HEK293 (cell line): ENCODE results near the gene ZNF576.

Experiments used
- BCL11A ChIP-seq: fragments of 450-650 bp; formaldehyde crosslinking; IDR thresholded peaks from 2 replicates; pipeline ENCODE4 v1.5.1; 2016; ENCODE audit warnings: low read depth, missing biosample characterization, missing genetic modification characterization
- GLIS1 ChIP-seq: fragments of 450-650 bp; formaldehyde crosslinking; IDR thresholded peaks from 2 replicates; pipeline ENCODE4 v1.5.1; 2016; ENCODE audit warnings: missing biosample characterization, missing genetic modification characterization
- GLIS2 ChIP-seq: fragments of 450-650 bp; formaldehyde crosslinking; IDR thresholded peaks from 2 replicates; pipeline ENCODE4 v1.5.1; 2016; ENCODE audit warnings: missing biosample characterization, missing genetic modification characterization
- HOXD13 ChIP-seq: sonication (generic); formaldehyde crosslinking; IDR thresholded peaks from 2 replicates; pipeline ENCODE4 v1.8.0; 2022; ENCODE audit warnings: missing genetic modification reagents, borderline replicate concordance
- KLF16 ChIP-seq: fragments of 450-650 bp; formaldehyde crosslinking; IDR thresholded peaks from 2 replicates; pipeline ENCODE4 v1.5.1; 2017; ENCODE audit warnings: missing biosample characterization, missing genetic modification characterization
- KLF9 ChIP-seq: fragments of 450-650 bp; formaldehyde crosslinking; IDR thresholded peaks from 2 replicates; pipeline ENCODE4 v1.5.1; 2016; ENCODE audit warnings: missing biosample characterization, missing genetic modification characterization, low read depth
- SP2 ChIP-seq: fragments of 450-650 bp; formaldehyde crosslinking; IDR thresholded peaks from 2 replicates; pipeline ENCODE4 v1.5.1; 2016; ENCODE audit warnings: missing biosample characterization, missing genetic modification characterization
- YY1 ChIP-seq: fragments of 450-650 bp; formaldehyde crosslinking; IDR thresholded peaks from 2 replicates; pipeline ENCODE4 v1.5.1; 2018; ENCODE audit warnings: missing biosample characterization, missing genetic modification characterization
- ZBTB21 ChIP-seq: fragments of 450-650 bp; formaldehyde crosslinking; IDR thresholded peaks from 2 replicates; pipeline ENCODE4 v1.5.1; 2017; ENCODE audit warnings: missing biosample characterization, missing genetic modification characterization
- ZFP37 ChIP-seq: fragments of 450-650 bp; formaldehyde crosslinking; IDR thresholded peaks from 2 replicates; pipeline ENCODE4 v1.5.1; 2016; ENCODE audit warnings: missing biosample characterization, missing genetic modification characterization
- ZFP69B ChIP-seq: fragments of 450-650 bp; formaldehyde crosslinking; IDR thresholded peaks from 2 replicates; pipeline ENCODE4 v1.5.1; 2016; ENCODE audit warnings: missing biosample characterization, missing genetic modification characterization
- ZNF121 ChIP-seq: fragments of 450-650 bp; formaldehyde crosslinking; IDR thresholded peaks from 2 replicates; pipeline ENCODE4 v1.5.1; 2016; ENCODE audit warnings: missing biosample characterization, missing genetic modification characterization
- ZNF324 ChIP-seq: fragments of 450-650 bp; formaldehyde crosslinking; IDR thresholded peaks from 2 replicates; pipeline ENCODE4 v1.5.1; 2016; ENCODE audit warnings: missing biosample characterization, missing genetic modification characterization
- ZNF391 ChIP-seq: fragments of 450-650 bp; formaldehyde crosslinking; IDR thresholded peaks from 2 replicates; pipeline ENCODE4 v1.5.1; 2016; ENCODE audit warnings: low read depth, missing biosample characterization, missing genetic modification characterization, borderline replicate concordance
- ZNF514 ChIP-seq: fragments of 450-650 bp; formaldehyde crosslinking; IDR thresholded peaks from 2 replicates; pipeline ENCODE4 v1.5.1; 2016; ENCODE audit warnings: missing biosample characterization, missing genetic modification characterization
- ZNF610 ChIP-seq: fragments of 450-650 bp; formaldehyde crosslinking; IDR thresholded peaks from 2 replicates; pipeline ENCODE4 v1.5.1; 2016; ENCODE audit warnings: missing biosample characterization, missing genetic modification characterization, borderline replicate concordance
- ZNF629 ChIP-seq: fragments of 450-650 bp; formaldehyde crosslinking; IDR thresholded peaks from 2 replicates; pipeline ENCODE4 v1.5.1; 2017; ENCODE audit warnings: missing biosample characterization, missing genetic modification characterization
- ZNF701 ChIP-seq: fragments of 450-650 bp; formaldehyde crosslinking; IDR thresholded peaks from 2 replicates; pipeline ENCODE4 v1.5.1; 2016; ENCODE audit warnings: missing biosample characterization, missing genetic modification characterization
- TF ChIP-seq, protein P1 (sequence below): fragments of 450-650 bp; formaldehyde crosslinking; IDR thresholded peaks from 2 replicates; pipeline ENCODE4 v1.5.1; 2016; ENCODE audit warnings: missing biosample characterization, missing genetic modification characterization
- TF ChIP-seq, protein P2 (sequence below): fragments of 450-650 bp; formaldehyde crosslinking; IDR thresholded peaks from 2 replicates; pipeline ENCODE4 v1.5.1; 2017; ENCODE audit warnings: missing biosample characterization, missing genetic modification characterization
- TF ChIP-seq, protein P3 (sequence below): fragments of 450-650 bp; formaldehyde crosslinking; IDR thresholded peaks from 2 replicates; pipeline ENCODE4 v1.5.1; 2016; ENCODE audit warnings: missing biosample characterization, missing genetic modification characterization
- TF ChIP-seq, protein P4 (sequence below): fragments of 450-650 bp; formaldehyde crosslinking; IDR thresholded peaks from 2 replicates; pipeline ENCODE4 v1.5.0; 2017; ENCODE audit warnings: missing biosample characterization, missing genetic modification characterization, borderline replicate concordance
- TF ChIP-seq, protein P5 (sequence below): fragments of 450-650 bp; formaldehyde crosslinking; IDR thresholded peaks from 2 replicates; pipeline ENCODE4 v1.5.1; 2016; ENCODE audit warnings: missing biosample characterization, missing genetic modification characterization
- TF ChIP-seq, protein P6 (sequence below): fragments of 450-650 bp; formaldehyde crosslinking; conservative IDR thresholded peaks from 2 replicates; pipeline ENCODE4 v1.5.1; 2016; ENCODE audit warnings: low read depth, missing biosample characterization, missing genetic modification characterization
- TF ChIP-seq, protein P7 (sequence below): fragments of 450-650 bp; formaldehyde crosslinking; IDR thresholded peaks from 2 replicates; pipeline ENCODE4 v1.5.1; 2016; ENCODE audit warnings: missing biosample characterization, missing genetic modification characterization

The ZNF576 gene

DNA sequence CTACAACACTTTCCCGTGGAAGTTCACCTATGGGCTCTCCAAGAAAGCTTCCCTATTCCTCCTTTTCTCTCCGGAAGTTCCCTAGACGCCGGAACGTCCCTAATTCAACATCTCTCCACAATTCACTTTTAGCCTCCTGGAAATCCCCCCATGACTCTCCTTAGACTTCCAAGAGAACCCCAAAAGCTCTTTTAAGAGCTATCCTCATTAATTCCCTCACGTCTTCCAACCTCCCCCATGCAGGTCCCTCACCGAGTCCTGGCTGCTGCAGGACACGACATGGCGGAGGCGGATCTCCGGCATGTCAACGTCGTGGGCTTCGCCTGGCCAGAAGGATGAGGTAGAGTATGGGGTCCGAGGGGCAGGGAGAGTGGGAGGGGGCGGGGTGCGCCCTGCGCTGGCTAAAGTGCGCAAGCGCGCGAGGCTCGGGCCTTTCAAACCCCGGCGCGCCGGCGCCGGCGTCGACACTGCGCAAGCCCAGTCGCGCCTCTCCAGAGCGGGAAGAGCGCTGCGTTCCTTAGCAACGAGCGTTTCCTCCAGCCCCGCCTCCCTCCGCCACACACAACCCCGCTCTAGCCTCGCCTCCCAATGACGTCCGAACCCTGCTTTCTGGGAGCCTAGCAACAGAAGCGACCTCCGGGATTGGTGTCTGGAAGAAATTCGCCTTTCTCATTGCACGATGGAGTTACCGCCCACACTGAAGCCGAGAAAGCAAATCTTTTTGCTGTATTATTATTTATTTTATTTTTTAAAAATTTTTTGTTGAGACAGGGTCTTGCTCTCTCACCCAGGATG lies 21.0 kb upstream of the ZNF576 start, which contains the start of the genes PINLYP and XRCC1 (continued):
- TF ChIP-seq, protein P1, sequence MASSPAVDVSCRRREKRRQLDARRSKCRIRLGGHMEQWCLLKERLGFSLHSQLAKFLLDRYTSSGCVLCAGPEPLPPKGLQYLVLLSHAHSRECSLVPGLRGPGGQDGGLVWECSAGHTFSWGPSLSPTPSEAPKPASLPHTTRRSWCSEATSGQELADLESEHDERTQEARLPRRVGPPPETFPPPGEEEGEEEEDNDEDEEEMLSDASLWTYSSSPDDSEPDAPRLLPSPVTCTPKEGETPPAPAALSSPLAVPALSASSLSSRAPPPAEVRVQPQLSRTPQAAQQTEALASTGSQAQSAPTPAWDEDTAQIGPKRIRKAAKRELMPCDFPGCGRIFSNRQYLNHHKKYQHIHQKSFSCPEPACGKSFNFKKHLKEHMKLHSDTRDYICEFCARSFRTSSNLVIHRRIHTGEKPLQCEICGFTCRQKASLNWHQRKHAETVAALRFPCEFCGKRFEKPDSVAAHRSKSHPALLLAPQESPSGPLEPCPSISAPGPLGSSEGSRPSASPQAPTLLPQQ (tag by site-specific recombination), result peak; percentile 68; the same call in 1 of the 2 replicates
- TF ChIP-seq, protein P2, sequence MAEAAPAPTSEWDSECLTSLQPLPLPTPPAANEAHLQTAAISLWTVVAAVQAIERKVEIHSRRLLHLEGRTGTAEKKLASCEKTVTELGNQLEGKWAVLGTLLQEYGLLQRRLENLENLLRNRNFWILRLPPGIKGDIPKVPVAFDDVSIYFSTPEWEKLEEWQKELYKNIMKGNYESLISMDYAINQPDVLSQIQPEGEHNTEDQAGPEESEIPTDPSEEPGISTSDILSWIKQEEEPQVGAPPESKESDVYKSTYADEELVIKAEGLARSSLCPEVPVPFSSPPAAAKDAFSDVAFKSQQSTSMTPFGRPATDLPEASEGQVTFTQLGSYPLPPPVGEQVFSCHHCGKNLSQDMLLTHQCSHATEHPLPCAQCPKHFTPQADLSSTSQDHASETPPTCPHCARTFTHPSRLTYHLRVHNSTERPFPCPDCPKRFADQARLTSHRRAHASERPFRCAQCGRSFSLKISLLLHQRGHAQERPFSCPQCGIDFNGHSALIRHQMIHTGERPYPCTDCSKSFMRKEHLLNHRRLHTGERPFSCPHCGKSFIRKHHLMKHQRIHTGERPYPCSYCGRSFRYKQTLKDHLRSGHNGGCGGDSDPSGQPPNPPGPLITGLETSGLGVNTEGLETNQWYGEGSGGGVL, result 0 out of 2 replicates have a peak, but pooled peaks have one; percentile 4
- peak; percentile 92 for TF ChIP-seq ZNF701 (tag by site-specific recombination)
- peak; percentile 43; the same call in 1 of the 2 replicates for TF ChIP-seq ZBTB21 (tag by site-specific recombination)
- peak; percentile 71 for TF ChIP-seq YY1 (tag by site-specific recombination)
- TF ChIP-seq ZNF121 (tag by site-specific recombination), result no peak
- peak; percentile 68; the same call in 1 of the 2 replicates for TF ChIP-seq KLF16
- peak; percentile 70 for TF ChIP-seq ZNF629 (tag by site-specific recombination)
- TF ChIP-seq, protein P3, sequence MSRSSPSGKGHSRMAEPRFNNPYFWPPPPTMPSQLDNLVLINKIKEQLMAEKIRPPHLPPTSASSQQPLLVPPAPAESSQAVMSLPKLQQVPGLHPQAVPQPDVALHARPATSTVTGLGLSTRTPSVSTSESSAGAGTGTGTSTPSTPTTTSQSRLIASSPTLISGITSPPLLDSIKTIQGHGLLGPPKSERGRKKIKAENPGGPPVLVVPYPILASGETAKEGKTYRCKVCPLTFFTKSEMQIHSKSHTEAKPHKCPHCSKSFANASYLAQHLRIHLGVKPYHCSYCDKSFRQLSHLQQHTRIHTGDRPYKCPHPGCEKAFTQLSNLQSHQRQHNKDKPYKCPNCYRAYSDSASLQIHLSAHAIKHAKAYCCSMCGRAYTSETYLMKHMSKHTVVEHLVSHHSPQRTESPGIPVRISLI (tag by site-specific recombination), result no peak
- peak; percentile 47; the same call in 1 of the 2 replicates for TF ChIP-seq GLIS2
- no peak for TF ChIP-seq HOXD13
- TF ChIP-seq ZNF324 (tag by site-specific recombination), result peak; percentile 38; the same call in 1 of the 2 replicates
- TF ChIP-seq KLF9 (tag by site-specific recombination), result peak; percentile 90
- TF ChIP-seq ZFP69B, result peak; percentile 72; the same call in 1 of the 2 replicates
- TF ChIP-seq BCL11A (tag by site-specific recombination), result no peak
- TF ChIP-seq ZFP37, result peak; percentile 44; the same call in 1 of the 2 replicates
- TF ChIP-seq, protein P4, sequence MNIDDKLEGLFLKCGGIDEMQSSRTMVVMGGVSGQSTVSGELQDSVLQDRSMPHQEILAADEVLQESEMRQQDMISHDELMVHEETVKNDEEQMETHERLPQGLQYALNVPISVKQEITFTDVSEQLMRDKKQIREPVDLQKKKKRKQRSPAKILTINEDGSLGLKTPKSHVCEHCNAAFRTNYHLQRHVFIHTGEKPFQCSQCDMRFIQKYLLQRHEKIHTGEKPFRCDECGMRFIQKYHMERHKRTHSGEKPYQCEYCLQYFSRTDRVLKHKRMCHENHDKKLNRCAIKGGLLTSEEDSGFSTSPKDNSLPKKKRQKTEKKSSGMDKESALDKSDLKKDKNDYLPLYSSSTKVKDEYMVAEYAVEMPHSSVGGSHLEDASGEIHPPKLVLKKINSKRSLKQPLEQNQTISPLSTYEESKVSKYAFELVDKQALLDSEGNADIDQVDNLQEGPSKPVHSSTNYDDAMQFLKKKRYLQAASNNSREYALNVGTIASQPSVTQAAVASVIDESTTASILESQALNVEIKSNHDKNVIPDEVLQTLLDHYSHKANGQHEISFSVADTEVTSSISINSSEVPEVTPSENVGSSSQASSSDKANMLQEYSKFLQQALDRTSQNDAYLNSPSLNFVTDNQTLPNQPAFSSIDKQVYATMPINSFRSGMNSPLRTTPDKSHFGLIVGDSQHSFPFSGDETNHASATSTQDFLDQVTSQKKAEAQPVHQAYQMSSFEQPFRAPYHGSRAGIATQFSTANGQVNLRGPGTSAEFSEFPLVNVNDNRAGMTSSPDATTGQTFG (tag by site-specific recombination), result no peak
- TF ChIP-seq SP2 (tag by site-specific recombination), result peak; percentile 91
- TF ChIP-seq ZNF514 (tag by site-specific recombination), result no peak
- TF ChIP-seq ZNF391 (tag by site-specific recombination), result peak; percentile 58; the same call in 1 of the 2 replicates
- peak; percentile 40; the same call in 1 of the 2 replicates for TF ChIP-seq GLIS1 (tag by site-specific recombination)
- TF ChIP-seq, protein P5, sequence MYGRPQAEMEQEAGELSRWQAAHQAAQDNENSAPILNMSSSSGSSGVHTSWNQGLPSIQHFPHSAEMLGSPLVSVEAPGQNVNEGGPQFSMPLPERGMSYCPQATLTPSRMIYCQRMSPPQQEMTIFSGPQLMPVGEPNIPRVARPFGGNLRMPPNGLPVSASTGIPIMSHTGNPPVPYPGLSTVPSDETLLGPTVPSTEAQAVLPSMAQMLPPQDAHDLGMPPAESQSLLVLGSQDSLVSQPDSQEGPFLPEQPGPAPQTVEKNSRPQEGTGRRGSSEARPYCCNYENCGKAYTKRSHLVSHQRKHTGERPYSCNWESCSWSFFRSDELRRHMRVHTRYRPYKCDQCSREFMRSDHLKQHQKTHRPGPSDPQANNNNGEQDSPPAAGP, result peak; percentile 70; the same call in 1 of the 2 replicates
- no peak; the same call in 1 of the 2 replicates for TF ChIP-seq ZNF610
- TF ChIP-seq, protein P6, sequence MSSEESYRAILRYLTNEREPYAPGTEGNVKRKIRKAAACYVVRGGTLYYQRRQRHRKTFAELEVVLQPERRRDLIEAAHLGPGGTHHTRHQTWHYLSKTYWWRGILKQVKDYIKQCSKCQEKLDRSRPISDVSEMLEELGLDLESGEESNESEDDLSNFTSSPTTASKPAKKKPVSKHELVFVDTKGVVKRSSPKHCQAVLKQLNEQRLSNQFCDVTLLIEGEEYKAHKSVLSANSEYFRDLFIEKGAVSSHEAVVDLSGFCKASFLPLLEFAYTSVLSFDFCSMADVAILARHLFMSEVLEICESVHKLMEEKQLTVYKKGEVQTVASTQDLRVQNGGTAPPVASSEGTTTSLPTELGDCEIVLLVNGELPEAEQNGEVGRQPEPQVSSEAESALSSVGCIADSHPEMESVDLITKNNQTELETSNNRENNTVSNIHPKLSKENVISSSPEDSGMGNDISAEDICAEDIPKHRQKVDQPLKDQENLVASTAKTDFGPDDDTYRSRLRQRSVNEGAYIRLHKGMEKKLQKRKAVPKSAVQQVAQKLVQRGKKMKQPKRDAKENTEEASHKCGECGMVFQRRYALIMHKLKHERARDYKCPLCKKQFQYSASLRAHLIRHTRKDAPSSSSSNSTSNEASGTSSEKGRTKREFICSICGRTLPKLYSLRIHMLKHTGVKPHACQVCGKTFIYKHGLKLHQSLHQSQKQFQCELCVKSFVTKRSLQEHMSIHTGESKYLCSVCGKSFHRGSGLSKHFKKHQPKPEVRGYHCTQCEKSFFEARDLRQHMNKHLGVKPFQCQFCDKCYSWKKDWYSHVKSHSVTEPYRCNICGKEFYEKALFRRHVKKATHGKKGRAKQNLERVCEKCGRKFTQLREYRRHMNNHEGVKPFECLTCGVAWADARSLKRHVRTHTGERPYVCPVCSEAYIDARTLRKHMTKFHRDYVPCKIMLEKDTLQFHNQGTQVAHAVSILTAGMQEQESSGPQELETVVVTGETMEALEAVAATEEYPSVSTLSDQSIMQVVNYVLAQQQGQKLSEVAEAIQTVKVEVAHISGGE (tag by site-specific recombination), result peak; percentile 73
- TF ChIP-seq, protein P7, sequence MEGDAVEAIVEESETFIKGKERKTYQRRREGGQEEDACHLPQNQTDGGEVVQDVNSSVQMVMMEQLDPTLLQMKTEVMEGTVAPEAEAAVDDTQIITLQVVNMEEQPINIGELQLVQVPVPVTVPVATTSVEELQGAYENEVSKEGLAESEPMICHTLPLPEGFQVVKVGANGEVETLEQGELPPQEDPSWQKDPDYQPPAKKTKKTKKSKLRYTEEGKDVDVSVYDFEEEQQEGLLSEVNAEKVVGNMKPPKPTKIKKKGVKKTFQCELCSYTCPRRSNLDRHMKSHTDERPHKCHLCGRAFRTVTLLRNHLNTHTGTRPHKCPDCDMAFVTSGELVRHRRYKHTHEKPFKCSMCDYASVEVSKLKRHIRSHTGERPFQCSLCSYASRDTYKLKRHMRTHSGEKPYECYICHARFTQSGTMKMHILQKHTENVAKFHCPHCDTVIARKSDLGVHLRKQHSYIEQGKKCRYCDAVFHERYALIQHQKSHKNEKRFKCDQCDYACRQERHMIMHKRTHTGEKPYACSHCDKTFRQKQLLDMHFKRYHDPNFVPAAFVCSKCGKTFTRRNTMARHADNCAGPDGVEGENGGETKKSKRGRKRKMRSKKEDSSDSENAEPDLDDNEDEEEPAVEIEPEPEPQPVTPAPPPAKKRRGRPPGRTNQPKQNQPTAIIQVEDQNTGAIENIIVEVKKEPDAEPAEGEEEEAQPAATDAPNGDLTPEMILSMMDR (tag by site-specific recombination), result 0 out of 2 replicates have a peak, but pooled peaks have one; percentile 27
